Measurements from ENCODE around the gene KCNK17. TPM values are rescaled to one million over a fixed set of nuclear protein-coding genes. Genes with fewer than 3 reads are reported as not detected.

KCNK17 gene
- total RNA-seq, 2 donors from 2014 or later: 0.51 to 0.64 TPM

- Histone ChIP-seq H3K27ac (no peak overlapping the region), H3K9me3 (no peaks in the 10 kb centered on the region), H3K27me3 (replicated peaks; ENCODE audit: insufficient read depth) (no peaks in the 10 kb centered on the region), H3K4me3 (no peak overlapping the region), H3K4me1 (replicated peaks) (no peaks in the 10 kb centered on the region), H3K36me3 (no peaks in the 10 kb centered on the region)
- DNase-seq (ENCODE audit: low spot score): no peak
- intact Hi-C loops (cut with DNase I): no loop called here
- no peak for TF ChIP-seq CTCF (IDR thresholded peaks at IDR 0.05)
- TF ChIP-seq POLR2AphosphoS5 (IDR thresholded peaks at IDR 0.05): no peak
- no peak for TF ChIP-seq POLR2A (IDR thresholded peaks at IDR 0.05)
- 45% methylated on average over 9 of the region's 9 CpGs for WGBS
These were observed 25.1 kb upstream of the KCNK17 start for GRCh38 chr6:39339096-39339867.

GRCh38 chr6:39338397-39338796, 24.2 kb upstream of the KCNK17 start:
- TF ChIP-seq CTCF (IDR thresholded peaks at IDR 0.05) (no peak), POLR2AphosphoS5 (IDR thresholded peaks at IDR 0.05) (no peak), POLR2A (IDR thresholded peaks at IDR 0.05) (no peak)
- H3K36me3 ChIP-seq: no peaks in the 10 kb centered on the region
- no peak overlapping the region for H3K27ac ChIP-seq
- 73% methylated on average over 5 of the region's 5 CpGs for WGBS
- H3K27me3 ChIP-seq (replicated peaks; ENCODE audit: insufficient read depth): no peaks in the 10 kb centered on the region
- no peak for DNase-seq (ENCODE audit: low spot score)
- no peaks in the 10 kb centered on the region for H3K9me3 ChIP-seq
- no peaks in the 10 kb centered on the region for H3K4me1 ChIP-seq (replicated peaks)
- no peak overlapping the region for H3K4me3 ChIP-seq
- intact Hi-C loops (cut with DNase I): no loop called here

GRCh38 chr6:39335780-39336545, 21.7 kb upstream of the KCNK17 start:
- intact Hi-C loops (cut with DNase I): no loop called here
- no peak overlapping the region for H3K27ac ChIP-seq

GRCh38 chr6:39333644-39334438, 19.6 kb upstream of the KCNK17 start:
- H3K27me3 ChIP-seq (replicated peaks; ENCODE audit: insufficient read depth): no peaks in the 10 kb centered on the region
- H3K36me3 ChIP-seq: no peaks in the 10 kb centered on the region
- no peak for DNase-seq (ENCODE audit: low spot score)
- WGBS: 90% methylated on average over 7 of the region's 7 CpGs
- intact Hi-C loops (cut with DNase I): no loop called here
- H3K4me3 ChIP-seq: no peak overlapping the region
- H3K27ac ChIP-seq: no peak overlapping the region
- TF ChIP-seq POLR2AphosphoS5 (IDR thresholded peaks at IDR 0.05) (no peak), POLR2A (IDR thresholded peaks at IDR 0.05) (no peak), CTCF (IDR thresholded peaks at IDR 0.05) (no peak)
- H3K4me1 ChIP-seq (replicated peaks): no peaks in the 10 kb centered on the region
- H3K9me3 ChIP-seq: no peaks in the 10 kb centered on the region

More at GRCh38 chr6:39335780-39336545, 21.7 kb upstream of the KCNK17 start:
- WGBS: 42% methylated on average over 5 of the region's 5 CpGs
- Histone ChIP-seq H3K4me1 (replicated peaks) (no peaks in the 10 kb centered on the region), H3K9me3 (no peaks in the 10 kb centered on the region), H3K36me3 (no peaks in the 10 kb centered on the region), H3K4me3 (no peak overlapping the region), H3K27me3 (replicated peaks; ENCODE audit: insufficient read depth) (no peaks in the 10 kb centered on the region)
- no peak for TF ChIP-seq POLR2A (IDR thresholded peaks at IDR 0.05)
- no peak for TF ChIP-seq POLR2AphosphoS5 (IDR thresholded peaks at IDR 0.05)
- TF ChIP-seq CTCF (IDR thresholded peaks at IDR 0.05): no peak
- DNase-seq (ENCODE audit: low spot score): no peak
